ENCODE results near the gene STX11.
"Not testable (repeated sequence)": the region's sequence is repeated elsewhere in the genome, so short reads cannot be mapped to it uniquely, and the experiment has no call there.

STX11 gene

GRCh38 chr6:144179828-144180227 is 29.5 kb downstream of the STX11 start:
- Histone ChIP-seq H3K4me1 (ENCODE audit: low read length) (no peaks in the 10 kb centered on the region), H3K9me3 (replicated peaks; ENCODE audit: insufficient read depth, low read length) (no peaks in the 10 kb centered on the region), H2AFZ (ENCODE audit: low read length) (no peak overlapping the region), H3K4me2 (ENCODE audit: low read depth, low read length) (no peak overlapping the region), H3K9ac (ENCODE audit: low read length) (no peak overlapping the region), H3K27me3 (replicated peaks; ENCODE audit: insufficient read depth, low read length) (no peaks in the 10 kb centered on the region), H4K20me1 (ENCODE audit: insufficient read depth, low read length) (no peaks in the 10 kb centered on the region), H3K27ac (ENCODE audit: low read length) (no peak overlapping the region), H3K4me3 (ENCODE audit: low read length) (no peak overlapping the region), H3K9me2 (replicated peaks; ENCODE audit: insufficient read depth, low read length) (no peaks in the 10 kb centered on the region), H3K79me2 (ENCODE audit: low read length) (no peaks in the 10 kb centered on the region), H3K36me3 (replicated peaks; ENCODE audit: insufficient read depth, low read length) (no peaks in the 10 kb centered on the region), H3F3A (ENCODE audit: insufficient read depth, low read length) (no peaks in the 10 kb centered on the region)
- no peak for DNase-seq
- TF ChIP-seq EZH2phosphoT487 (IDR thresholded peaks at IDR 0.05; ENCODE audit: low read length): no peak

- H3K27ac ChIP-seq (ENCODE audit: low read length); H3K4me1 ChIP-seq (ENCODE audit: low read length); H3K36me3 ChIP-seq (replicated peaks; ENCODE audit: insufficient read depth, low read length); H3K4me3 ChIP-seq (ENCODE audit: low read length); H4K20me1 ChIP-seq (ENCODE audit: insufficient read depth, low read length); H3K27me3 ChIP-seq (replicated peaks; ENCODE audit: insufficient read depth, low read length); DNase-seq; H3K79me2 ChIP-seq (ENCODE audit: low read length); H3K4me2 ChIP-seq (ENCODE audit: low read depth, low read length); H3K9ac ChIP-seq (ENCODE audit: low read length); H3F3A ChIP-seq (ENCODE audit: insufficient read depth, low read length); H3K9me3 ChIP-seq (replicated peaks; ENCODE audit: insufficient read depth, low read length); H3K9me2 ChIP-seq (replicated peaks; ENCODE audit: insufficient read depth, low read length); H2AFZ ChIP-seq (ENCODE audit: low read length): not testable (repeated sequence)
Observed at GRCh38 chr6:144180354-144180753, 30.0 kb downstream of the STX11 start.

- Histone ChIP-seq H3K27me3 (replicated peaks; ENCODE audit: insufficient read depth, low read length) (no peaks in the 10 kb centered on the region), H3K9me2 (replicated peaks; ENCODE audit: insufficient read depth, low read length) (no peaks in the 10 kb centered on the region), H3K4me3 (ENCODE audit: low read length) (no peak overlapping the region), H3K9ac (ENCODE audit: low read length) (no peak overlapping the region), H2AFZ (ENCODE audit: low read length) (no peak overlapping the region), H3K9me3 (replicated peaks; ENCODE audit: insufficient read depth, low read length) (no peaks in the 10 kb centered on the region), H3K4me1 (ENCODE audit: low read length) (no peaks in the 10 kb centered on the region), H3F3A (ENCODE audit: insufficient read depth, low read length) (no peaks in the 10 kb centered on the region), H4K20me1 (ENCODE audit: insufficient read depth, low read length) (no peaks in the 10 kb centered on the region), H3K79me2 (ENCODE audit: low read length) (no peaks in the 10 kb centered on the region), H3K36me3 (replicated peaks; ENCODE audit: insufficient read depth, low read length) (no peaks in the 10 kb centered on the region), H3K27ac (ENCODE audit: low read length) (no peak overlapping the region), H3K4me2 (ENCODE audit: low read depth, low read length) (no peak overlapping the region)
- no peak for TF ChIP-seq CTCF (IDR thresholded peaks at IDR 0.05; ENCODE audit: low read length)
- no peak for TF ChIP-seq EZH2 (optimal IDR thresholded peaks at IDR 0.05; ENCODE audit: low read depth, low read length)
- no peak for TF ChIP-seq EZH2phosphoT487 (IDR thresholded peaks at IDR 0.05; ENCODE audit: low read length)
- no peak for DNase-seq
Observed at GRCh38 chr6:144181639-144182038, 31.3 kb downstream of the STX11 start.

GRCh38 chr6:144184186-144184585 is 33.9 kb downstream of the STX11 start:
- H4K20me1 ChIP-seq (ENCODE audit: insufficient read depth, low read length); H3K9ac ChIP-seq (ENCODE audit: low read length); DNase-seq; H2AFZ ChIP-seq (ENCODE audit: low read length); H3K79me2 ChIP-seq (ENCODE audit: low read length); H3K27me3 ChIP-seq (replicated peaks; ENCODE audit: insufficient read depth, low read length); H3K36me3 ChIP-seq (replicated peaks; ENCODE audit: insufficient read depth, low read length); H3K4me2 ChIP-seq (ENCODE audit: low read depth, low read length); H3K9me2 ChIP-seq (replicated peaks; ENCODE audit: insufficient read depth, low read length); H3K4me3 ChIP-seq (ENCODE audit: low read length); H3K4me1 ChIP-seq (ENCODE audit: low read length); H3K9me3 ChIP-seq (replicated peaks; ENCODE audit: insufficient read depth, low read length); H3F3A ChIP-seq (ENCODE audit: insufficient read depth, low read length); H3K27ac ChIP-seq (ENCODE audit: low read length): not testable (repeated sequence)

GRCh38 chr6:144185133-144185836 is 35.0 kb downstream of the STX11 start:
- Histone ChIP-seq H4K20me1 (ENCODE audit: insufficient read depth, low read length) (no peaks in the 10 kb centered on the region), H3K9me2 (replicated peaks; ENCODE audit: insufficient read depth, low read length) (no peaks in the 10 kb centered on the region), H3K4me1 (ENCODE audit: low read length) (no peaks in the 10 kb centered on the region), H3K4me3 (ENCODE audit: low read length) (no peak overlapping the region), H3K9me3 (replicated peaks; ENCODE audit: insufficient read depth, low read length) (no peaks in the 10 kb centered on the region), H3F3A (ENCODE audit: insufficient read depth, low read length) (no peaks in the 10 kb centered on the region), H3K4me2 (ENCODE audit: low read depth, low read length) (no peak overlapping the region), H3K36me3 (replicated peaks; ENCODE audit: insufficient read depth, low read length) (no peaks in the 10 kb centered on the region), H3K27ac (ENCODE audit: low read length) (no peak overlapping the region), H3K9ac (ENCODE audit: low read length) (no peak overlapping the region), H2AFZ (ENCODE audit: low read length) (no peak overlapping the region), H3K79me2 (ENCODE audit: low read length) (no peaks in the 10 kb centered on the region), H3K27me3 (replicated peaks; ENCODE audit: insufficient read depth, low read length) (no peaks in the 10 kb centered on the region)
- TF ChIP-seq EZH2phosphoT487 (IDR thresholded peaks at IDR 0.05; ENCODE audit: low read length) (no peak), EZH2 (optimal IDR thresholded peaks at IDR 0.05; ENCODE audit: low read depth, low read length) (no peak)
- no peak for DNase-seq
